Measurements from ENCODE around the gene DLGAP1. TPM values are rescaled to one million over a fixed set of nuclear protein-coding genes. Genes with fewer than 3 reads are reported as not detected.

The DLGAP1 gene
- total and polyA plus RNA-seq, 2 of the 13 experiments (the other 11 are each of a cell fraction or from before 2014, with no cell fraction given): 0.01 TPM; not detected in 1

DNA sequence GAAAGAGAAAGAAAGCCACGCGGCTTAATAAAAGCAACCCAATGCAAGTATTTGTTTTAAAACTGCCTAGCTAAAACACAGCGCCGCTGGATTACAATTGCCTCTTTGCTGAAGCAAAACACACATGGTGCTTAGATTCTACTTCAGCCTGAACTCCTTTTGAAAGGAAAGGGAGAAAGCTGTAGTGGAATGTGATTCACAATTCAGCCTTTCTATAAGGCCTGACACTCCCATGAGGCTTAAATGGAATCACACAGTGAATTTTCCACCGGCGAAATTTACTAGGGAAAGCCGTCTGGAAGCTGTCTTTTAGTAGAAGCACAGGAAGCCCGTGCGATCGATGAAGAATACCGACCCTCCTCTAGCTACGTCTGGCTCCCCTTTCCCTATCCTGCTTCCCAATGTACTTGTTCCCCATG is 348.0 kb downstream of the DLGAP1 start (continued):
- TF ChIP-seq, protein P1, sequence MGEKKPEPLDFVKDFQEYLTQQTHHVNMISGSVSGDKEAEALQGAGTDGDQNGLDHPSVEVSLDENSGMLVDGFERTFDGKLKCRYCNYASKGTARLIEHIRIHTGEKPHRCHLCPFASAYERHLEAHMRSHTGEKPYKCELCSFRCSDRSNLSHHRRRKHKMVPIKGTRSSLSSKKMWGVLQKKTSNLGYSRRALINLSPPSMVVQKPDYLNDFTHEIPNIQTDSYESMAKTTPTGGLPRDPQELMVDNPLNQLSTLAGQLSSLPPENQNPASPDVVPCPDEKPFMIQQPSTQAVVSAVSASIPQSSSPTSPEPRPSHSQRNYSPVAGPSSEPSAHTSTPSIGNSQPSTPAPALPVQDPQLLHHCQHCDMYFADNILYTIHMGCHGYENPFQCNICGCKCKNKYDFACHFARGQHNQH (CRISPR knock-in tag; IDR thresholded peaks at IDR 0.05): no peak
- TF ChIP-seq NR2F1 (CRISPR knock-in tag; IDR thresholded peaks at IDR 0.05) (no peak), ZMYM2 (CRISPR knock-in tag; IDR thresholded peaks at IDR 0.05) (no peak), ZNF766 (CRISPR knock-in tag; IDR thresholded peaks at IDR 0.05; ENCODE audit: borderline replicate concordance) (no peak), MZF1 (CRISPR knock-in tag; IDR thresholded peaks at IDR 0.05; ENCODE audit: borderline replicate concordance) (no peak)

DNA sequence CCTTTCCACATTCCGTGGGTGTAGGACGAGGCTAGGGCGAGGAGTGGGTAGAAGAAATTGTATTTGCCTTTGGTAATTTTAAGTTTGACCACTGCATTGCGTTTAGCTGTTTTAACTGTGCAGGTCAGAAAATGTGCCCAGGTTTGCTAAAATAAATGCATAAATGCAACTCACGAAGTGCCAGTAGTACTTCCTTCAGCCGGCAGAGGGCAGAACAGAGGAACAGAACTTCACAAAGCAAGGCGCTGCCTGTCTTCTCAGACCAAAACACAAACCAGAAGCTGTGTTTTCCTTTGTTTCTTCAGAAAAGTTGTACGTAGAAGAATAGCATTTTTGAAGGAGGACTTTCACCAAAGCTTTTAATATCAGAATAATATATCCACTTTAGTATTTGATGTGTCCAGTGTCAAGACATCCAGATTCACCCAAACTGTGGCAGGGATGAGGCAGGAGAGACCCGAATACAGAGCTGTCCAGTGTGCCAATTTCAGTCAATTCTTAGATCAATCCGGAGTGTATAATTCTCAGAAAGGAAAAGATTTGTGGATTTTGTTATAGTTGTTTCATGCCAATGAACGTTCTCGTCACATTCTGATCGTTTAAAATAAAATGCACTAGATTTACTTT is 348.6 kb downstream of the DLGAP1 start:
- intact Hi-C loops (cut with micrococcal nuclease; ENCODE audit: unreplicated experiment): no loop called here
- H3K9ac ChIP-seq (ENCODE audit: insufficient read depth, low read depth, low read length): no peak overlapping the region
- H3K4me2 ChIP-seq (ENCODE audit: low read depth, low read length): no peak overlapping the region
- no TSS peak for BruUV-seq (replicated peaks)
- no peaks in the 10 kb centered on the region for H4K20me1 ChIP-seq (ENCODE audit: insufficient read depth, low read length)
- ChIA-PET CTCF (ENCODE audit: low intra/inter-chr PET ratio, low total read pairs) (interaction anchor here (0.9 to 1.7 kb wide), 2 partner anchors 917 to 951 kb away, joined by 3 to 15 read pairs; no protein-coding TSS in a partner anchor), POLR2A (no interaction called here)
- no peak overlapping the region for H3K27ac ChIP-seq (ENCODE audit: extremely low read length, insufficient read depth, low read length)
- H2AFZ ChIP-seq (ENCODE audit: low read length): no peak overlapping the region
- no peaks in the 10 kb centered on the region for H3K27me3 ChIP-seq (ENCODE audit: control insufficient read depth in 1 of 2, insufficient read depth in 2 of 2, low read length in 2 of 2)
- no peak overlapping the region for H3K4me3 ChIP-seq (replicated peaks in 1 of 3; ENCODE audit: insufficient read depth in 1 of 3, low read depth in 2 of 3, low read length in 3 of 3)
- H3K4me1 ChIP-seq (ENCODE audit: insufficient read depth, low read length): no peaks in the 10 kb centered on the region
- H3K79me2 ChIP-seq (ENCODE audit: insufficient read depth, low read length): no peaks in the 10 kb centered on the region
- DNase-seq (ENCODE audit: low spot score) (peak; percentile 49), ATAC-seq (peak; percentile 80), FAIRE-seq (peak; percentile 90)
- no peaks in the 10 kb centered on the region for H3K9me3 ChIP-seq (ENCODE audit: low read length)
- in situ Hi-C loops (cut with HindIII; ENCODE audit: extremely low pct_ligation_motif_present, low pct_unique_long_range_greater_than_20kb): loop anchor here (5.0 kb wide), 1 partner anchor 951 kb away; no protein-coding TSS in a partner anchor
- WGBS (ENCODE audit: low lambda C conversion rate): 8% methylated on average over 13 of the region's 13 CpGs
- H3K36me3 ChIP-seq (replicated peaks in 1 of 2; ENCODE audit: control insufficient read depth in 1 of 2, insufficient read depth in 2 of 2, low read length in 2 of 2): no peaks in the 10 kb centered on the region
- TF ChIP-seq ZKSCAN1 (IDR thresholded peaks at IDR 0.05; ENCODE audit: low read length) (no peak), RFX3 (CRISPR knock-in tag; IDR thresholded peaks at IDR 0.05) (no peak), ETV5 (CRISPR knock-in tag; IDR thresholded peaks at IDR 0.05; ENCODE audit: borderline replicate concordance) (no peak), ZNF709 (CRISPR knock-in tag; IDR thresholded peaks at IDR 0.05) (no peak), PAWR (CRISPR knock-in tag; IDR thresholded peaks at IDR 0.05; ENCODE audit: borderline replicate concordance) (no peak)
- TF ChIP-seq, protein P2, sequence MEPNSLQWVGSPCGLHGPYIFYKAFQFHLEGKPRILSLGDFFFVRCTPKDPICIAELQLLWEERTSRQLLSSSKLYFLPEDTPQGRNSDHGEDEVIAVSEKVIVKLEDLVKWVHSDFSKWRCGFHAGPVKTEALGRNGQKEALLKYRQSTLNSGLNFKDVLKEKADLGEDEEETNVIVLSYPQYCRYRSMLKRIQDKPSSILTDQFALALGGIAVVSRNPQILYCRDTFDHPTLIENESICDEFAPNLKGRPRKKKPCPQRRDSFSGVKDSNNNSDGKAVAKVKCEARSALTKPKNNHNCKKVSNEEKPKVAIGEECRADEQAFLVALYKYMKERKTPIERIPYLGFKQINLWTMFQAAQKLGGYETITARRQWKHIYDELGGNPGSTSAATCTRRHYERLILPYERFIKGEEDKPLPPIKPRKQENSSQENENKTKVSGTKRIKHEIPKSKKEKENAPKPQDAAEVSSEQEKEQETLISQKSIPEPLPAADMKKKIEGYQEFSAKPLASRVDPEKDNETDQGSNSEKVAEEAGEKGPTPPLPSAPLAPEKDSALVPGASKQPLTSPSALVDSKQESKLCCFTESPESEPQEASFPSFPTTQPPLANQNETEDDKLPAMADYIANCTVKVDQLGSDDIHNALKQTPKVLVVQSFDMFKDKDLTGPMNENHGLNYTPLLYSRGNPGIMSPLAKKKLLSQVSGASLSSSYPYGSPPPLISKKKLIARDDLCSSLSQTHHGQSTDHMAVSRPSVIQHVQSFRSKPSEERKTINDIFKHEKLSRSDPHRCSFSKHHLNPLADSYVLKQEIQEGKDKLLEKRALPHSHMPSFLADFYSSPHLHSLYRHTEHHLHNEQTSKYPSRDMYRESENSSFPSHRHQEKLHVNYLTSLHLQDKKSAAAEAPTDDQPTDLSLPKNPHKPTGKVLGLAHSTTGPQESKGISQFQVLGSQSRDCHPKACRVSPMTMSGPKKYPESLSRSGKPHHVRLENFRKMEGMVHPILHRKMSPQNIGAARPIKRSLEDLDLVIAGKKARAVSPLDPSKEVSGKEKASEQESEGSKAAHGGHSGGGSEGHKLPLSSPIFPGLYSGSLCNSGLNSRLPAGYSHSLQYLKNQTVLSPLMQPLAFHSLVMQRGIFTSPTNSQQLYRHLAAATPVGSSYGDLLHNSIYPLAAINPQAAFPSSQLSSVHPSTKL (CRISPR knock-in tag; IDR thresholded peaks at IDR 0.05): no peak
- TF ChIP-seq, protein P3, sequence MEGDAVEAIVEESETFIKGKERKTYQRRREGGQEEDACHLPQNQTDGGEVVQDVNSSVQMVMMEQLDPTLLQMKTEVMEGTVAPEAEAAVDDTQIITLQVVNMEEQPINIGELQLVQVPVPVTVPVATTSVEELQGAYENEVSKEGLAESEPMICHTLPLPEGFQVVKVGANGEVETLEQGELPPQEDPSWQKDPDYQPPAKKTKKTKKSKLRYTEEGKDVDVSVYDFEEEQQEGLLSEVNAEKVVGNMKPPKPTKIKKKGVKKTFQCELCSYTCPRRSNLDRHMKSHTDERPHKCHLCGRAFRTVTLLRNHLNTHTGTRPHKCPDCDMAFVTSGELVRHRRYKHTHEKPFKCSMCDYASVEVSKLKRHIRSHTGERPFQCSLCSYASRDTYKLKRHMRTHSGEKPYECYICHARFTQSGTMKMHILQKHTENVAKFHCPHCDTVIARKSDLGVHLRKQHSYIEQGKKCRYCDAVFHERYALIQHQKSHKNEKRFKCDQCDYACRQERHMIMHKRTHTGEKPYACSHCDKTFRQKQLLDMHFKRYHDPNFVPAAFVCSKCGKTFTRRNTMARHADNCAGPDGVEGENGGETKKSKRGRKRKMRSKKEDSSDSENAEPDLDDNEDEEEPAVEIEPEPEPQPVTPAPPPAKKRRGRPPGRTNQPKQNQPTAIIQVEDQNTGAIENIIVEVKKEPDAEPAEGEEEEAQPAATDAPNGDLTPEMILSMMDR (CRISPR knock-in tag; IDR thresholded peaks at IDR 0.05): peak; percentile 82
- TF ChIP-seq, protein P4, sequence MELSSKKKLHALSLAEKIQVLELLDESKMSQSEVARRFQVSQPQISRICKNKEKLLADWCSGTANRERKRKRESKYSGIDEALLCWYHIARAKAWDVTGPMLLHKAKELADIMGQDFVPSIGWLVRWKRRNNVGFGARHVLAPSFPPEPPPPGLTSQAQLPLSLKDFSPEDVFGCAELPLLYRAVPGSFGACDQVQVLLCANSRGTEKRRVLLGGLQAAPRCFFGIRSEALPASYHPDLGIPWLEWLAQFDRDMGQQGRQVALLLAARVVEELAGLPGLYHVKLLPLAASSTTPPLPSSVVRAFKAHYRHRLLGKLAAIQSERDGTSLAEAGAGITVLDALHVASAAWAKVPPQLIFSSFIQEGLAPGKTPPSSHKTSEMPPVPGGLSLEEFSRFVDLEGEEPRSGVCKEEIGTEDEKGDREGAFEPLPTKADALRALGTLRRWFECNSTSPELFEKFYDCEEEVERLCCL (CRISPR knock-in tag; IDR thresholded peaks at IDR 0.05; ENCODE audit: borderline replicate concordance): no peak

Measured in HepG2 (cell line).